H1 (cell line): ENCODE results near the gene AKAP9. TPM values are rescaled to one million over a fixed set of nuclear protein-coding genes. Genes with fewer than 3 reads are reported as not detected.

Experiments
- CTCF ChIA-PET: fragments of 300-600 bp; sonication (Branson Sonifier 250); formaldehyde crosslinking; loops from one replicate; lab custom pipeline; 2021; ENCODE audit not compliant: partially characterized antibody; lab: Charles Lee
- POLR2A ChIA-PET: fragments of 300-600 bp; sonication (Branson Sonifier 250); formaldehyde crosslinking; loops from one replicate; lab custom pipeline; 2021; ENCODE audit warnings: inconsistent platforms; ENCODE audit not compliant: partially characterized antibody; lab: Charles Lee
- DNase-seq, 2 experiments: peaks; one replicate each; pipeline versions ENCODE4 v3.0.0 to v3.0.0-alpha.2; 2010 to 2022; ENCODE audit warnings: low spot score in 2 of 2, low read depth in 1 of 2, mixed read lengths in 1 of 2
- FAIRE-seq: peaks from 2 replicates; lab custom pipeline; 2011; peaks lifted over from hg19 to GRCh38; lab: Jason Lieb, UNC
- H2AFZ ChIP-seq: 2 replicates; pipeline ENCODE4 v1.8.1; 2012; ENCODE audit warnings: low read length, inconsistent platforms
- H2AK5ac ChIP-seq: 2 replicates; pipeline ENCODE4 v1.6.1; 2013; ENCODE audit warnings: low read depth, low read length
- H2BK120ac ChIP-seq: replicated peaks from 2 replicates; pipeline ENCODE3; 2013; ENCODE audit warnings: low read depth, low read length, inconsistent platforms
- H2BK12ac ChIP-seq: 2 replicates; pipeline ENCODE4 v1.6.1; 2013; ENCODE audit warnings: low read depth, low read length
- H2BK15ac ChIP-seq: 2 replicates; pipeline ENCODE4 v1.6.1; 2013; ENCODE audit warnings: low read length
- H2BK20ac ChIP-seq: 2 replicates; pipeline ENCODE4 v1.6.1; 2013; ENCODE audit warnings: low read length
- H2BK5ac ChIP-seq: 2 replicates; pipeline ENCODE4 v1.6.1; 2013; ENCODE audit warnings: low read depth, low read length
- H3K14ac ChIP-seq: 2 replicates; pipeline ENCODE4 v1.6.1; 2013; ENCODE audit warnings: inconsistent platforms; ENCODE audit not compliant: insufficient read length
- H3K18ac ChIP-seq: 2 replicates; pipeline ENCODE4 v1.6.1; 2013; ENCODE audit warnings: low read length; ENCODE audit errors: extremely low read depth
- H3K23ac ChIP-seq: 2 replicates; pipeline ENCODE4 v1.6.1; 2013; ENCODE audit warnings: inconsistent platforms; ENCODE audit not compliant: insufficient read length
- H3K23me2 ChIP-seq: 2 replicates; pipeline ENCODE4 v1.6.1; 2013; ENCODE audit warnings: low read depth, low read length
- H3K27ac ChIP-seq: 2 replicates; pipeline ENCODE4 v1.6.1; 2011; ENCODE audit warnings: low read depth, low read length, inconsistent platforms
- H3K27me3 ChIP-seq, 4 experiments: replicated peaks in 1 of 4; 1 replicate in 1 of 4; 2 replicates in 3 of 4; pipeline versions ENCODE4 v1.6.1 to v1.8.1; 2011 to 2013; ENCODE audit warnings: low read length in 3 of 4, mild to moderate bottlenecking in 3 of 4, inconsistent platforms in 2 of 4, mixed read lengths in 2 of 4, moderate library complexity in 1 of 4; ENCODE audit not compliant: control insufficient read depth in 3 of 4, insufficient read depth in 3 of 4; ENCODE audit errors: extremely low read depth in 1 of 4
- H3K36me3 ChIP-seq, 4 experiments: 2 replicates each; pipeline versions ENCODE4 v1.6.1 to v1.8.1; 2011 to 2013; ENCODE audit warnings: mild to moderate bottlenecking in 4 of 4, low read length in 3 of 4, moderate library complexity in 2 of 4, control low read depth in 1 of 4, inconsistent platforms in 1 of 4; ENCODE audit not compliant: insufficient read depth in 4 of 4, control insufficient read depth in 2 of 4
- H3K4ac ChIP-seq: replicated peaks from 2 replicates; pipeline ENCODE3; 2013; ENCODE audit warnings: low read length, low read depth, mixed read lengths, inconsistent platforms; ENCODE audit not compliant: insufficient read length
- H3K4me1 ChIP-seq, 4 experiments: replicated peaks in 1 of 4; 1 replicate in 1 of 4; 2 replicates in 3 of 4; pipeline versions ENCODE4 v1.6.1 to v1.8.1; 2011 to 2013; ENCODE audit warnings: low read length in 3 of 4, inconsistent platforms in 2 of 4, mixed read lengths in 1 of 4; ENCODE audit not compliant: insufficient read depth in 4 of 4, control insufficient read depth in 3 of 4
- H3K4me2 ChIP-seq, 2 experiments: 2 replicates each; pipeline versions ENCODE4 v1.6.1 to v1.8.1; 2011 to 2013; ENCODE audit warnings: low read depth in 2 of 2, low read length in 2 of 2, control low read depth in 1 of 2, inconsistent platforms in 1 of 2, mild to moderate bottlenecking in 1 of 2; ENCODE audit not compliant: insufficient read depth in 1 of 2
- H3K4me3 ChIP-seq, 4 experiments: fragments of 200-600, 300-600 bp in 1 of 4; sonication (generic), shearing (Covaris generic), sonication (Bioruptor Twin) in 1 of 4; 2 replicates each; pipeline versions ENCODE4 v1.5.1 to v1.8.1; 2011 to 2016; ENCODE audit warnings: low read length in 4 of 4, low read depth in 3 of 4, control low read depth in 2 of 4, inconsistent platforms in 2 of 4, mild to moderate bottlenecking in 2 of 4, mixed read lengths in 1 of 4, moderate library complexity in 1 of 4; ENCODE audit not compliant: insufficient read depth in 2 of 4; ENCODE audit errors: extremely low read depth in 1 of 4
- H3K56ac ChIP-seq: replicated peaks from 2 replicates; pipeline ENCODE3; 2013; ENCODE audit warnings: low read depth, mild to moderate bottlenecking, mixed read lengths, low read length, inconsistent platforms; ENCODE audit not compliant: insufficient read length
- H3K79me1 ChIP-seq: 2 replicates; pipeline ENCODE4 v1.6.1; 2013; ENCODE audit warnings: low read depth, low read length, control low read depth
- H3K79me2 ChIP-seq, 2 experiments: 2 replicates each; pipeline versions ENCODE4 v1.6.1 to v1.8.1; 2012 to 2013; ENCODE audit warnings: low read length in 2 of 2, mild to moderate bottlenecking in 2 of 2, inconsistent platforms in 1 of 2; ENCODE audit not compliant: insufficient read depth in 2 of 2, control insufficient read depth in 1 of 2
- H3K9ac ChIP-seq, 4 experiments: replicated peaks in 1 of 4; 1 replicate in 1 of 4; 2 replicates in 3 of 4; pipeline versions ENCODE4 v1.6.1 to v1.8.1; 2011 to 2013; ENCODE audit warnings: low read depth in 3 of 4, low read length in 3 of 4, control low read depth in 2 of 4, mild to moderate bottlenecking in 2 of 4, moderate library complexity in 2 of 4, inconsistent platforms in 1 of 4; ENCODE audit errors: extremely low read depth in 1 of 4
- H3K9me3 ChIP-seq, 2 experiments: 2 replicates each; pipeline versions ENCODE4 v1.6.1 to v1.8.1; 2012 to 2013; ENCODE audit warnings: mild to moderate bottlenecking in 2 of 2, moderate library complexity in 2 of 2, control low read depth in 1 of 2, inconsistent platforms in 1 of 2, low read depth in 1 of 2, low read length in 1 of 2, mixed read lengths in 1 of 2; ENCODE audit not compliant: insufficient read depth in 2 of 2
- H4K20me1 ChIP-seq, 2 experiments: replicated peaks in 1 of 2; 2 replicates each; pipeline versions ENCODE3 to v1.8.1; 2011 to 2013; ENCODE audit warnings: inconsistent platforms in 2 of 2, low read length in 2 of 2, mild to moderate bottlenecking in 1 of 2; ENCODE audit not compliant: insufficient read depth in 2 of 2, control insufficient read depth in 1 of 2
- H4K5ac ChIP-seq: 2 replicates; pipeline ENCODE4 v1.6.1; 2013; ENCODE audit warnings: low read length, low read depth, mixed read lengths, inconsistent platforms; ENCODE audit not compliant: insufficient read length
- H4K8ac ChIP-seq: 2 replicates; pipeline ENCODE4 v1.8.0; 2013; ENCODE audit warnings: mild to moderate bottlenecking, moderate library complexity, low read length, inconsistent platforms; ENCODE audit not compliant: insufficient read depth; ENCODE audit errors: extremely low read depth
- H4K91ac ChIP-seq: replicated peaks from 2 replicates; pipeline ENCODE3; 2013; ENCODE audit warnings: low read length, mixed read lengths, inconsistent platforms; ENCODE audit not compliant: insufficient read length
- BACH1 ChIP-seq: IDR thresholded peaks from 2 replicates; pipeline ENCODE4 v1.6.1; 2012; ENCODE audit warnings: low read length, improper control_type of control experiment
- CREB1 ChIP-seq: IDR thresholded peaks from 2 replicates; pipeline ENCODE4 v1.6.1; 2012; ENCODE audit warnings: inconsistent platforms
- RAD21 ChIP-seq, 2 experiments: IDR thresholded peaks in 1 of 2; conservative IDR thresholded peaks in 1 of 2; 2 replicates each; pipeline ENCODE4 v1.6.1; 2011; ENCODE audit warnings: low read depth in 2 of 2, low read length in 2 of 2, improper control_type of control experiment in 1 of 2, inconsistent platforms in 1 of 2, mild to moderate bottlenecking in 1 of 2, moderate library complexity in 1 of 2
- SP2 ChIP-seq: IDR thresholded peaks from 2 replicates; pipeline ENCODE4 v1.6.1; 2012; ENCODE audit warnings: mild to moderate bottlenecking, low read length, inconsistent platforms
- WGBS, 2 experiments: shearing (Covaris generic) in 1 of 2; methylation state at CpG; one replicate each; pipeline versions ENCODE4 v1.1.6 to v1.1.7; 2013 to 2015; ENCODE audit warnings: low lambda C conversion rate in 2 of 2, mixed read lengths in 2 of 2, inconsistent platforms in 1 of 2, low coverage in 1 of 2, missing lambda C conversion rate in 1 of 2; ENCODE audit not compliant: insufficient replicate concordance in 2 of 2, insufficient coverage in 1 of 2, insufficient read length in 1 of 2; ENCODE audit errors: extremely low coverage in 1 of 2, missing lambda C conversion rate in 1 of 2; 5-methylcytosine and 5-hydroxymethylcytosine counted together
- polyA plus RNA-seq, 7 experiments: library from polyadenylated mRNA; depleted of rRNA in 3 of 7; stranded (reverse) in 5 of 7; unstranded in 2 of 7; fragments of >200 nt in 5 of 7; fragments of 200-250 nt in 2 of 7; gene quantifications; 1 replicate in 5 of 7; 2 replicates in 1 of 7; 4 replicates in 1 of 7; pipeline versions ENCODE4 v1.2.1 to v1.2.3, GENCODE V29; 2011 to 2013; ENCODE audit warnings: missing spikeins in 2 of 7, mixed read lengths in 2 of 7
- total RNA-seq: library from RNA; stranded (reverse); fragmentation: NEBNext Ultra II Directional; extraction: Animal tissue kit (Norgen Biotek cat#: 25700); gene quantifications from 2 replicates; pipeline ENCODE4 v1.2.1, GENCODE V29; 2021

The AKAP9 gene
- total and polyA plus RNA-seq, 2 of the 8 experiments (the other 6 are each of a cell fraction or from before 2014, with no cell fraction given), result 6.2 to 26.3 TPM

GRCh38 chr7:91962419-91962818 lies 21.8 kb downstream of the AKAP9 start:
- POLR2A ChIA-PET, result interaction anchor here (1.2 kb wide), 1 partner anchor 8 kb away, joined by 3 read pairs; no protein-coding TSS in a partner anchor
- no peak overlapping the region for H3K9ac ChIP-seq
- H3K27ac ChIP-seq, result no peak overlapping the region
- no peak overlapping the region for H2BK20ac ChIP-seq
- 93% methylated on average over 3 of the region's 3 CpGs; no CpG with 5 or more reads in 1 of the 2 experiments for WGBS, 2 experiments
- H3K27me3 ChIP-seq, result no peaks in the 10 kb centered on the region
- peaks cover 0 to 36% of the 10 kb centered on the region in 2 experiments; a peak in 2 of 4 replicates for H3K79me2 ChIP-seq
- H4K8ac ChIP-seq, result no peak overlapping the region
- H3K23me2 ChIP-seq, result no peaks in the 10 kb centered on the region
- no peak overlapping the region for H2BK5ac ChIP-seq
- H3K4me3 ChIP-seq, result no peak overlapping the region
- peaks cover 0 to 2% of the 10 kb centered on the region in 2 experiments for H4K20me1 ChIP-seq
- no peak overlapping the region for H3K4ac ChIP-seq
- TF ChIP-seq BACH1 (no peak), RAD21 (IDR thresholded peaks at IDR 0.05 in 1 of 2, conservative IDR thresholded peaks at IDR 0.05 in 1 of 2; ENCODE audit: low read depth in 2 of 2, low read length in 2 of 2) (no peak), CREB1 (no peak), SP2 (no peak)
- TF ChIP-seq, all 59 proteins: peak for 0
- H3K18ac ChIP-seq, result no peak overlapping the region
- H2BK120ac ChIP-seq, result no peak overlapping the region
- H4K5ac ChIP-seq, result no peak overlapping the region
- no peaks in the 10 kb centered on the region for H3K4me1 ChIP-seq
- H2BK12ac ChIP-seq, result no peak overlapping the region
- no peak for FAIRE-seq
- DNase-seq, result no peak
- no peak overlapping the region for H4K91ac ChIP-seq
- H3K14ac ChIP-seq, result no peak overlapping the region
- H3K9me3 ChIP-seq, result no peaks in the 10 kb centered on the region
- no peak overlapping the region for H3K23ac ChIP-seq
- CTCF ChIA-PET, result no interaction called here
- no peak overlapping the region for H2AFZ ChIP-seq
- no peak overlapping the region for H3K56ac ChIP-seq
- H3K79me1 ChIP-seq, result no peaks in the 10 kb centered on the region
- no peak overlapping the region for H2BK15ac ChIP-seq
- H3K36me3 ChIP-seq, result no peaks in the 10 kb centered on the region
- H3K4me2 ChIP-seq, result no peak overlapping the region
- no peak overlapping the region for H2AK5ac ChIP-seq
